Glutamatergic neuron (in vitro differentiated cells): Measurements from ENCODE around the gene ABLIM3. TPM values are rescaled to one million over a fixed set of nuclear protein-coding genes. Genes with fewer than 3 reads are reported as not detected.

Experiments
- DNase-seq: peaks from one replicate; pipeline ENCODE4 v3.0.0; 2022
- H3K27ac Mint-ChIP-seq: one replicate; pipeline ENCODE4 v1.8.0; 2020; ENCODE audit warnings: mild to moderate bottlenecking, mixed read lengths, inconsistent platforms; ENCODE audit not compliant: unreplicated experiment
- H3K27me3 Mint-ChIP-seq: one replicate; pipeline ENCODE4 v1.8.0; 2020; ENCODE audit warnings: mild to moderate bottlenecking, moderate library complexity, mixed read lengths, inconsistent platforms; ENCODE audit not compliant: unreplicated experiment
- H3K36me3 Mint-ChIP-seq: one replicate; pipeline ENCODE4 v1.8.0; 2020; ENCODE audit warnings: mild to moderate bottlenecking, mixed read lengths, inconsistent platforms; ENCODE audit not compliant: unreplicated experiment
- H3K4me1 Mint-ChIP-seq: one replicate; pipeline ENCODE4 v1.8.0; 2020; ENCODE audit warnings: mild to moderate bottlenecking, low read depth, mixed read lengths, inconsistent platforms; ENCODE audit not compliant: unreplicated experiment
- H3K4me3 Mint-ChIP-seq: one replicate; pipeline ENCODE4 v1.8.0; 2020; ENCODE audit warnings: mild to moderate bottlenecking, mixed read lengths, inconsistent platforms; ENCODE audit not compliant: unreplicated experiment
- H3K9me3 Mint-ChIP-seq: one replicate; pipeline ENCODE4 v1.8.0; 2020; ENCODE audit warnings: mild to moderate bottlenecking, moderate library complexity, mixed read lengths, inconsistent platforms; ENCODE audit not compliant: unreplicated experiment
- total RNA-seq: library from RNA; stranded (reverse); fragmentation: NEBNext Ultra II Directional; extraction: Animal tissue kit (Norgen Biotek cat#: 25700); gene quantifications from one replicate; pipeline ENCODE4 v1.2.1, GENCODE V29; 2021; ENCODE audit not compliant: unreplicated experiment
- TF ChIP-seq, protein P1 (sequence below): fragments of 200-600 bp; sonication (generic); IDR thresholded peaks from one replicate; pipeline ENCODE4 v1.5.0; 2021; ENCODE audit not compliant: partially characterized antibody, unreplicated experiment

The ABLIM3 gene
- total RNA-seq, 1 donor from 2014 or later = 19.0 TPM

DNA sequence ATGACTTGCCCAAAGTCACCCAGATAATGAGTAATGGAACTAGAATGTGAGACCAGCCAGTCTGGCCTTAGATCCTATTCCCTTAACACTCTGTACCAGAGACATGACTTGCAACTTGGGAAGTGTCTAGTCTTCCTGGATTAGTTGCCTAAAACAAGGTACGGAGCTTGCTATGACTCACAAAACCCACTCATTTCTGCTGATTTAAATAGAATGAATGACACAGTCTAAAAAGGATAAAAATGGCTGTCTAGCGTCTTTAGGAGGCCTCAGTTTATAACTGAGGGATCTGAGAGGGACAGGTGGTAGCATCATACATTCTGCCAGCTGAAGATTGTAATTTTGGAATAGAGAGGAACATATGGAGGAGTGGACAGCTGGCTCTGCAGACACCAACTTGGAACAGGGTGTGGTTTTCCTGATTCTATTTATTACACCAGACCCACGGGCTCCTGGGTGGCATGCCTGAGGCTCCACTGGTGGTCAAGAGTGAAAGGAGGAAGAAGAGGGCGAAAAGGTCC is 62.7 kb downstream of the ABLIM3 start:
- H3K4me3 Mint-ChIP-seq = no peak overlapping the region
- no peak for DNase-seq
- peaks cover 9% of the 10 kb centered on the region for H3K4me1 Mint-ChIP-seq

DNA sequence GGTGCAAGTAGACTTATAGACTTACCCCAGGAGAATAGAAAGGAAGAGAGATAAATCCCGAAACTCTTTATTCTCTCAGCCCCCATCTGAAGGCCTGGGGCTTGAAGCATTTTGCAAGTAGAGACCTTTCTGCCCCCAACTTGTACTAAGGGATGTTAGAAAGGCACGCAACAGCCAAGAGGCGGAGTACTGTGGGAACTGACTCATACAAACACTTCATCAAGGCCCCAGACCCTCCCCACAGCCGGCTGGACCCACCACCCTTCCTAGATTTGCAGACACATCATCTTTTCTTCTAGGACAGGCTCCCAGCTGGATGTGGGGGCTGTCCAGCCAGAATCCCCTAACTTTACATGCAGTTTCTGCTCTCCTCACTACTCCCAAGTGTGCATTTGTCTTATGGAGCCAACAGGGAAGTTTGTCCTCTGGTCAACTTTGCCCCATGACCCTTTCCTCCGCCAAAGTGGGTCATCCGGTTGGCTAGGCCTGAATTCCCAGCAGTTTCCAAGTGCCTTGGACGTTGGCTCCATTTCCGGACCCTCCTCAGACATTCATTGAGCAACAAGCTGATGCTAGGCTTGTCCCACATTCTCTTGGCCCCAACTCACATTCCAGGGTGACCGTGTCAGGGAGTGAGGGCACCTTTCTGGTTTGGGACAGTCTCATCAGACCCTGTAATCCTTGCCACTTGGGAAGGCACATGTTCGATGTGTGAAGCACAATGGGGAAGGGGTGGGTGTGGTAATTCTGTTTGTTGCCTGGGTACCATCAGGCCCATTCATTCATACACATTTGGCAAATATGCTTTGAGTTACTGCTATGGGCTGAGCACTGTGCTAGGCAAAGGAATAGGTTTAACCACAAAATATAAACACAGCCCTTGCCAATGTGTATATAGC is 64.6 kb downstream of the ABLIM3 start:
- no peak overlapping the region for H3K4me3 Mint-ChIP-seq
- no peaks in the 10 kb centered on the region for H3K9me3 Mint-ChIP-seq
- peaks cover 11% of the 10 kb centered on the region for H3K4me1 Mint-ChIP-seq
- H3K36me3 Mint-ChIP-seq = no peaks in the 10 kb centered on the region
- no peak for DNase-seq
- TF ChIP-seq, protein P1, sequence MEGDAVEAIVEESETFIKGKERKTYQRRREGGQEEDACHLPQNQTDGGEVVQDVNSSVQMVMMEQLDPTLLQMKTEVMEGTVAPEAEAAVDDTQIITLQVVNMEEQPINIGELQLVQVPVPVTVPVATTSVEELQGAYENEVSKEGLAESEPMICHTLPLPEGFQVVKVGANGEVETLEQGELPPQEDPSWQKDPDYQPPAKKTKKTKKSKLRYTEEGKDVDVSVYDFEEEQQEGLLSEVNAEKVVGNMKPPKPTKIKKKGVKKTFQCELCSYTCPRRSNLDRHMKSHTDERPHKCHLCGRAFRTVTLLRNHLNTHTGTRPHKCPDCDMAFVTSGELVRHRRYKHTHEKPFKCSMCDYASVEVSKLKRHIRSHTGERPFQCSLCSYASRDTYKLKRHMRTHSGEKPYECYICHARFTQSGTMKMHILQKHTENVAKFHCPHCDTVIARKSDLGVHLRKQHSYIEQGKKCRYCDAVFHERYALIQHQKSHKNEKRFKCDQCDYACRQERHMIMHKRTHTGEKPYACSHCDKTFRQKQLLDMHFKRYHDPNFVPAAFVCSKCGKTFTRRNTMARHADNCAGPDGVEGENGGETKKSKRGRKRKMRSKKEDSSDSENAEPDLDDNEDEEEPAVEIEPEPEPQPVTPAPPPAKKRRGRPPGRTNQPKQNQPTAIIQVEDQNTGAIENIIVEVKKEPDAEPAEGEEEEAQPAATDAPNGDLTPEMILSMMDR = no peak
- H3K27me3 Mint-ChIP-seq = no peaks in the 10 kb centered on the region
- no peak overlapping the region for H3K27ac Mint-ChIP-seq

More for the DNA sequence above, 62.7 kb downstream of the ABLIM3 start:
- peaks cover 1% of the 10 kb centered on the region for H3K9me3 Mint-ChIP-seq
- no peak overlapping the region for H3K27ac Mint-ChIP-seq
- TF ChIP-seq, protein P1 = no peak
- no peaks in the 10 kb centered on the region for H3K27me3 Mint-ChIP-seq
- H3K36me3 Mint-ChIP-seq = no peaks in the 10 kb centered on the region

DNA sequence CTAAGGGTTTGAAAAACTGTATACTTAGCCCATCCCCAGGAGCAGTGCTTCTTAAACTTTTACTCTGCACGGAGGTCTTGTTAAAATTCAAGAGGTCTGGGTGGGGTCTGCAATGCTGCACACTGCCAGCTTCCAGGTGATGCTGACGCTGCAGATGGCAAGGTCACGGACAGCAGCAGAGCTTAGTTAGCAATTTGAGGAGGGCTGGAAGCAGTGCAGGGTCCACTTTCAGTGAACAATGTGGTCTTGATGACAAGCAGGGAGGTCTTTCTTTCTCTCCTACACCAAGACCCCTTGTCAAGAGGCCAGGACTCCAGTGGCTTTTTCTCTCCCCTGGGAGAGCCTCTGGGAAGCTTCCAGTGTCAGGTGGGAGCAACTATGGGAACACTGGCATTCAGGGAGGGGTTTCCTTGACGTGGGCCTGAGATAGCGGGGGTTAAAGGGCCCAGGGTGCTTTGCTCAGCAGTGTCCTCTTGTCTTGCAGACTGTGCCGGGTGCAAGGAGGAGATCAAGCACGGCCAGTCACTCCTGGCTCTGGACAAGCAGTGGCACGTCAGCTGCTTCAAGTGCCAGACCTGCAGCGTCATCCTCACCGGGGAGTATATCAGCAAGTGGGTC is 65.3 kb downstream of the ABLIM3 start:
- H3K4me1 Mint-ChIP-seq = peaks cover 17% of the 10 kb centered on the region
- H3K9me3 Mint-ChIP-seq = no peaks in the 10 kb centered on the region
- no peak for DNase-seq
- no peak overlapping the region for H3K4me3 Mint-ChIP-seq
- H3K27ac Mint-ChIP-seq = no peak overlapping the region
- H3K36me3 Mint-ChIP-seq = no peaks in the 10 kb centered on the region
- no peaks in the 10 kb centered on the region for H3K27me3 Mint-ChIP-seq
- TF ChIP-seq, protein P1 = no peak

DNA sequence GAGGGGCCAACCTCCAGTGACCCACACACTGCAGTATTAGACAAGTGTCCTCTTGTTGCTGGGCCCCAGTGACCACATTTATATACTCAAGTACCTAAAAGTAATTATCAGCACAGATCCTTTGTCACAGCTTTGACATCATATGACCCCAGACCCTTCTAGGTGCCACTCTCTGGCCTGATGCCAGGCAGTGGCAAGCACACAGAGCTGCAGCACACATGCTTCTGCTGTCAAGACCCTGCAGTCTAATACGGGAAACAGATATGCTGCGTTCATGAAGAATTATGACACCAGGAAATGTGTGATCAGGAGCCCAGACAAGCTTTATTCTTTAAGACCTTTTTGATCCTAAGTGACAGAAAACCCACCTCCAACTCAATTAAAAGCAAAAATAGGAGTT is 66.5 kb downstream of the ABLIM3 start:
- Mint-ChIP-seq H3K9me3 (peaks cover 4% of the 10 kb centered on the region), H3K27me3 (peaks cover 2% of the 10 kb centered on the region), H3K36me3 (no peaks in the 10 kb centered on the region), H3K27ac (no peak overlapping the region), H3K4me1 (peaks cover 29% of the 10 kb centered on the region), H3K4me3 (no peak overlapping the region)
- TF ChIP-seq, protein P1 = no peak
- DNase-seq = no peak
